HG02943 (cell line): Measurements from ENCODE around the gene DNAAF1.
"Not testable (repeated sequence)": the region's sequence is repeated elsewhere in the genome, so short reads cannot be mapped to it uniquely, and the experiment has no call there.

Source experiments
- ATAC-seq: cut with Tn5 transposase; IDR thresholded peaks from one replicate; pipeline ENCODE4 v1.9.1; 2021; ENCODE audit warnings: mild to moderate bottlenecking, low read depth, moderate library complexity; ENCODE audit not compliant: unreplicated experiment

DNAAF1 gene

GRCh38 chr16:84205123-84205522, 60.0 kb downstream of the DNAAF1 start:
- not testable (repeated sequence) for ATAC-seq

- no peak for ATAC-seq
Measured at GRCh38 chr16:84205976-84206691, 61.0 kb downstream of the DNAAF1 start.

GRCh38 chr16:84207251-84207650, 62.1 kb downstream of the DNAAF1 start:
- ATAC-seq = no peak

GRCh38 chr16:84207879-84208278, 62.8 kb downstream of the DNAAF1 start:
- ATAC-seq = no peak

- no peak for ATAC-seq
Measured at GRCh38 chr16:84209989-84210388, 64.9 kb downstream of the DNAAF1 start.

GRCh38 chr16:84212154-84212553, 67.0 kb downstream of the DNAAF1 start:
- no peak for ATAC-seq

DNA sequence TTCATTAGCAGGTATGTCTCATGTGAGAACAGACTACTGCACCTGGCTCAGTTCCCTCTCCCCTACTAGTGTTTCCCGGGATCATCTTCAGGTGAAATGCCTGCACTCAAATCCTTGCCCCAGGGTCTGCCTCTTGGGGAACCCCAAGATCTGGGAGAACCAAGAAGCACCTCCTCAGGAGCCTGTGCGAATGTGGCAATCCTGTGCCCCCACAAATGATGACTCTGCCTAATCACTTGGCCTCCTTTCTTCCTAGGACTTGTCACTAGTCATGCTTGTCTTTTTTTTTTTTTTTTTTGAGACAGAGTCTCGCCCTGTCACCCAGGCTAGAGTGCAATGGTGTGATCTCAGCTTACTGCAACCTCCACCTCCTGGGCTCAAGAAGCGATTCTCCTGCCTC, 67.5 kb downstream of the DNAAF1 start:
- no peak for ATAC-seq

- no peak for ATAC-seq
Measured at GRCh38 chr16:84214451-84215066, 69.5 kb downstream of the DNAAF1 start.

- ATAC-seq = no peak
Measured at GRCh38 chr16:84215531-84215930, 70.4 kb downstream of the DNAAF1 start.

DNA sequence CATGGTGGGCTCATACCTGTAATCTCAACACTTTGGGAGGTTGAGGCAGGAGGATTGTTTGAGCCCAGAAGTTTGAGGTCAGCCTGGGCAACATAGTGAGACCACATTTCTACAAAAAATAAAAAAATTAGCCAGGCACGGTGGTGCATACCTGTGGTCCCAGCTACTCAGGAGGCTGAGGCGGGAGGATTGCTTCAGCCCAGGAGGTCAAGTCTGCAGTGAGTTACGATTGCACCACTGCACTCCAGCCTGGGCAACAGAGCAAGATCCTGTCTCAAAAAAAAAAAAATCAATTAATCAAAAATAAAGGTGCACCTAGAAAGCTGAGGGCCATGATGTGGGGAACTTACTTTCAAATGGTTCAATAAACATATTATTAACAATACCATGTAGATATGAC, 71.0 kb downstream of the DNAAF1 start:
- not testable (repeated sequence) for ATAC-seq

DNA sequence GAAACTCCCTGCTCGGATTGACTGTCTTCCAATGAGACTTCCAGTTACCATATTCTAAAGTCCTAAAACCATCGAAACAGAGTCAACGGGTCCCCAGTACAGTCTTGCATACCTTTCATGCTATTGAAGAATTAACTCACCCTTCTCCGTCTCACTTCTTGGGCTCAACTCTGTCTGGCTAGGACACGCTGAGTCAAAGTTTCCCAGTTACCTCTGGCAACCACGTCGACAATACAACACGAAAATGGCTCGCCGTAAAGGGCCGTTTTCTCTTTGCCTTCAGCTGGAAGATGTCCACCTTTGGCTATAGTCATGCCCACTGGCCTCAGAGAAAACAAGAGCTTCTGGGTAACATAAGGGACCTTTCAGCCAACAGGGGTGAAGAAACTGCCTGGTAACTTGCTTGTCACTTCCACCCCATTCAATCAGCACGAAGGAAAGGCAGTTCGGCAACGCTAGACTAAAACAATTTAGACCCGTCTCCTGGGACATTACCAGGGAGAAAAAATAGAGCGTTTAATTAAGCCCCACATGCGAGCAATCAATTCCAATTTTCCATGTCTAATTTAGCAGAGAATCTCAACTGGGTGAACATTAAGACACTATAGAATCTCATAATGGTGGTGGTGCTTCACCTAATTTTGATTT, 73.2 kb downstream of the DNAAF1 start:
- no peak for ATAC-seq

DNA sequence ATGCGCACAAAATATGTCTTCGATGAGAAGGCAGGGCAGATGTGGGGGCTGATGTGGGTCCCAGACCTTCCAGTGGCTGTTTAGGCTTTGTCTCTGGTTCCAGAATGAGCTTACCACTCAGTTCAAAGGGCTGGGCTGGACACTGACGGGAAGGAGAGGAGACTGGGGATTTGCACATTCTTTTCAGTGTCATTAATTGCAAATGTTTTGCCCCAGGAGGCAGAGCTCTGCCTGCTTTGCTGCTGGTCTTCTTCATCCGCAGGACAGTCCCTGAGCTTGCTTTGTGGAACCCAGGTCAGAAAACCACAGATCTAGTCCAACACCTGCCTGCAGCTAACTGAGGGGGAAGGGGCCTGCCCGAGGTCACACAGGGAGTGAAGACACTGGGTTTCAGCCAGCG, 73.8 kb downstream of the DNAAF1 start:
- no peak for ATAC-seq

- ATAC-seq = no peak
Measured at GRCh38 chr16:84220851-84221250, 75.7 kb downstream of the DNAAF1 start.

DNA sequence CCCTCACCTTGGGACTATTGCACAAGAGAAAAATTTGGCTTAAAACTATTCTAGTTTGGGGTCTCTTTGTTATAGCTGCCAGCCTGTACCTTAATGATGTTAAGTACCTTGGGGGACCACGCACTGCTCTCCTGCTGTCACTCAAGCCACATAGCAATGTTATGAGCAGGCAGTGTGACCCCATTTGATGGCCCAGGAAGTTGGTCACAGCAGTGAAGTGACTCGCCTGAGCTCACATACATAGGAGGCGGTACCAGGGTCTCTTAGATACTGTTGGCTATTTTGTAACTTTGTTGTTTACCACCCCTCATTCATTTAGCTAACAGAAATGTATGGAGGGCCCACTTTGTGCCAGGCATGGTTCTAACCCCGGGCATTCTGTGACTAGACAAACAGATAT, 78.3 kb downstream of the DNAAF1 start:
- no peak for ATAC-seq

DNA sequence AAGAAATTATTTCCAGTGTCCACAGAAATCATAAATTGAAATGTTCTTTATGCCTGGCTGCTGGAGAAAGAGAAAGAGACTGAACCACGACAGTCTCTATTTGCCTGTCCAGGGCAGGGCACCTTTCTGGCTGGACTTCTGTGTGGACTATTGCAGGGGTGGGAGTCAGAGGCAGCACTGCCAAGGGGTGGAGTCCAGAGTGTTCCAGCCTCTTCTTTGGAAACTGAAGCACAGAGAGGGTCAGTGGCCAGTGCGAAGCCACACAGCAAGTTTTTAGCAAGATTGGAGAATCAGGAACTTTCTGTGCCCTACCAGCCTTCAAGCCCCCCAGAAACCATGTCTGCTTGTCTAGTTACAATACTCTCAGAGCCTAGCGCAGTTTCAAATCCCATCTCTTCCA, 79.4 kb downstream of the DNAAF1 start:
- no peak for ATAC-seq

DNA sequence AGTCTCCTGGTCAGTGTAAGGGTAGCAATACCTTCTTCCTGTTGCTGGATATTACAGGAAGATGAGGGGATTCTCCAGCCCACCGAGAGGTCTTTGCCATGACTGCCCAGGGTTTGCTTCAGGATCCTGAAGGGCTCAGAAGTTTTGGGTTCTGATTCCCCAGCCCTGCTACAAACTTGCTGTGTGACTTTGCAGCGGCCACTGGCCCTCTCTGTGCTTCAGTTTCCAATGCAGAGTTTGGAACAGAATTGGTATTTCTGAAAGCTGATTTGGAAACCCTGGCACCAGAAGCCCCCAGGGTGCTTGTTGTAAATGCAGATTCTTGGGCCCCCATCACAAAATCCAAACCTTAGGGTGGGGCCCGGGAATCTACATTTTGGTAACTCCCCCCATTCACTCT, 80.0 kb downstream of the DNAAF1 start:
- ATAC-seq = no peak

DNA sequence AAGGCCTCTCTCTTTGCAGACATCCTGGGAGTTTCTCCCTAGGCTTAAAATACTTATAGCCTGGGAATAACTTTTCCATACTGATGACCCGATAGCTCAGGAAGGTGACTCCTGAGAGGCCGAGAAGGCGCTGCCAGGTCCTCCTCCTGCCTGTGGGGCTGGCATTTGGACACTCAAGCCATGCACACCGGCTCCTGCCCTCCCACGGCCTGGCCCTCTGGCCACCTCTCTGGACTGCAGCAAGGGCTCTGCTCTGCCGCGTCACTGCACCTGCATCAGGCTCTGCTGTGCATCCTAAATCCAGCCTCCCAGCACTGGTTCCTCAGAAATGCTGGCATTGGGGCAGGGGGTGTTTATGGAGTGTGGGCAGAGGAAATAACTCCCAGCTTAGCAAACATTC, 80.5 kb downstream of the DNAAF1 start:
- ATAC-seq = no peak

DNA sequence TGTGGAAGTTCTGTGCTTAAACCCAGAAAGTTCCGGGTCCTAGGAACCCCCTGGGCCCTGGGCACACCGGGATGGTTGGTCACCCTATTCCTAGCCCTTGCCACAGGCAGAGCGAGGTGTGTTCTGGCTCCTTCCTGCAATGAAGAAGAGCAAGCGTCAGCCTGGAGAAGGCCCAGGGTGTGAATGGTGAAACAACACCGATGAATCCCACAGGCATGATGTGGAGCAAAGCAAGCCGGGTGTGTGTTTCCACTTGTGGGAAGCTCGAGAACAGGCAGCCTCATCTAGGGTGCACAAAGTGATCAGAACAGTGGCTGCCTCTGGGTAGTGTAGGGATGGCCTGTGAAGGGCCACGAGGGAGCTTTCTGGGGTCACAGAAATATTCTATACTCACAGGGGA, 80.9 kb downstream of the DNAAF1 start:
- no peak for ATAC-seq
